Loucy (cell line): Measurements from ENCODE around the gene VAV2.

Experiments used
- H2AFZ ChIP-seq: fragments of 200-600 bp; sonication (generic); 2 replicates; pipeline ENCODE4 v1.6.0; 2016; ENCODE audit warnings: antibody characterized with exemption, mild to moderate bottlenecking, low read length, moderate library complexity
- H3F3A ChIP-seq: fragments of 200-600 bp; 2 replicates; pipeline ENCODE4 v1.6.0; 2016; ENCODE audit warnings: antibody characterized with exemption, low read depth, mild to moderate bottlenecking
- H3K27me3 ChIP-seq: fragments of 200-600 bp; sonication (generic); 2 replicates; pipeline ENCODE4 v1.6.1; 2014; ENCODE audit warnings: low read length, mild to moderate bottlenecking; ENCODE audit not compliant: insufficient read depth, poor library complexity, severe bottlenecking
- H3K36me3 ChIP-seq: fragments of 200-600 bp; sonication (generic); 2 replicates; pipeline ENCODE4 v1.6.1; 2016; ENCODE audit warnings: low read length; ENCODE audit not compliant: insufficient read depth
- H3K4me1 ChIP-seq: fragments of 200-600 bp; sonication (generic); 2 replicates; pipeline ENCODE4 v1.5.1; 2014; ENCODE audit warnings: low read length, mild to moderate bottlenecking; ENCODE audit not compliant: insufficient read depth, poor library complexity, severe bottlenecking
- H3K4me2 ChIP-seq: fragments of 200-600 bp; sonication (generic); 2 replicates; pipeline ENCODE4 v1.6.0; 2014; ENCODE audit warnings: antibody characterized with exemption, low read length, low read depth, mild to moderate bottlenecking; ENCODE audit not compliant: poor library complexity, severe bottlenecking
- H3K4me3 ChIP-seq: fragments of 200-600 bp; sonication (generic); 2 replicates; pipeline ENCODE4 v1.5.1; 2014; ENCODE audit warnings: low read length, mild to moderate bottlenecking, mixed read lengths; ENCODE audit not compliant: poor library complexity, severe bottlenecking
- H3K79me2 ChIP-seq: fragments of 200-600 bp; sonication (generic); 2 replicates; pipeline ENCODE4 v1.6.1; 2014; ENCODE audit warnings: low read length; ENCODE audit not compliant: insufficient read depth
- H3K9ac ChIP-seq: fragments of 200-600 bp; sonication (generic); 2 replicates; pipeline ENCODE4 v1.6.0; 2014; ENCODE audit warnings: mild to moderate bottlenecking, low read depth, low read length, moderate library complexity; ENCODE audit not compliant: poor library complexity, severe bottlenecking
- H3K9me2 ChIP-seq: fragments of 200-600 bp; sonication (generic); replicated peaks from 2 replicates; pipeline ENCODE4 v1.6.1; 2016; ENCODE audit warnings: low read depth, low read length, mixed read lengths
- H3K9me3 ChIP-seq: fragments of 200-600 bp; sonication (generic); 2 replicates; pipeline ENCODE4 v1.6.1; 2014; ENCODE audit warnings: mild to moderate bottlenecking, antibody characterized with exemption, low read length, low read depth; ENCODE audit not compliant: insufficient read depth
- H4K20me1 ChIP-seq: fragments of 200-600 bp; sonication (generic); 2 replicates; pipeline ENCODE4 v1.6.0; 2014; ENCODE audit warnings: antibody characterized with exemption, low read length, mild to moderate bottlenecking; ENCODE audit not compliant: insufficient read depth, poor library complexity, severe bottlenecking
- CTCF ChIP-seq: fragments of 200-600 bp; sonication (generic); conservative IDR thresholded peaks from 2 replicates; pipeline ENCODE4 v1.5.1; 2014; ENCODE audit warnings: mild to moderate bottlenecking, antibody characterized with exemption, low read length
- EZH2phosphoT487 ChIP-seq: fragments of 200-600 bp; IDR thresholded peaks from 2 replicates; pipeline ENCODE4 v1.6.1; 2018; ENCODE audit warnings: antibody characterized with exemption, mild to moderate bottlenecking, moderate library complexity, borderline replicate concordance

Gene VAV2

GRCh38 chr9:133960568-133961129 is 31.5 kb downstream of the VAV2 start:
- peaks cover 7% of the 10 kb centered on the region for H3K4me1 ChIP-seq

GRCh38 chr9:133959966-133960567 is 32.1 kb downstream of the VAV2 start:
- H3K4me1 ChIP-seq, result peaks cover 8% of the 10 kb centered on the region
- TF ChIP-seq CTCF (no peak), EZH2phosphoT487 (no peak)
- peaks cover 5% of the 10 kb centered on the region for H3K9me3 ChIP-seq
- peaks cover 2% of the 10 kb centered on the region for H4K20me1 ChIP-seq
- no peaks in the 10 kb centered on the region for H3K9me2 ChIP-seq
- H3K9ac ChIP-seq, result no peak overlapping the region
- H3K4me2 ChIP-seq, result no peak overlapping the region
- H3K36me3 ChIP-seq, result no peaks in the 10 kb centered on the region
- no peaks in the 10 kb centered on the region for H3K27me3 ChIP-seq
- no peak overlapping the region for H3K4me3 ChIP-seq
- H3K79me2 ChIP-seq, result peaks cover 35% of the 10 kb centered on the region
- no peak overlapping the region for H2AFZ ChIP-seq
- H3F3A ChIP-seq, result no peaks in the 10 kb centered on the region

More at GRCh38 chr9:133960568-133961129, 31.5 kb downstream of the VAV2 start:
- Histone ChIP-seq H3K79me2 (peaks cover 41% of the 10 kb centered on the region), H3F3A (no peaks in the 10 kb centered on the region), H3K9ac (no peak overlapping the region), H2AFZ (no peak overlapping the region), H3K27me3 (no peaks in the 10 kb centered on the region), H3K4me3 (no peak overlapping the region), H3K4me2 (no peak overlapping the region), H3K9me2 (no peaks in the 10 kb centered on the region), H4K20me1 (peaks cover 2% of the 10 kb centered on the region), H3K9me3 (peaks cover 5% of the 10 kb centered on the region), H3K36me3 (no peaks in the 10 kb centered on the region)
- TF ChIP-seq CTCF, result no peak

GRCh38 chr9:133959171-133959570 is 33.0 kb downstream of the VAV2 start:
- no peak overlapping the region for H3K9ac ChIP-seq
- H3K4me2 ChIP-seq, result no peak overlapping the region
- H3K27me3 ChIP-seq, result no peaks in the 10 kb centered on the region
- no peak overlapping the region for H2AFZ ChIP-seq
- no peak for TF ChIP-seq EZH2phosphoT487
- no peak for TF ChIP-seq CTCF
- H3K79me2 ChIP-seq, result peaks cover 30% of the 10 kb centered on the region
- no peak overlapping the region for H3K4me3 ChIP-seq
- H3K4me1 ChIP-seq, result peaks cover 12% of the 10 kb centered on the region
- no peaks in the 10 kb centered on the region for H3K9me2 ChIP-seq
- no peaks in the 10 kb centered on the region for H3K36me3 ChIP-seq
- no peaks in the 10 kb centered on the region for H3K9me3 ChIP-seq
- H4K20me1 ChIP-seq, result peaks cover 2% of the 10 kb centered on the region
- no peaks in the 10 kb centered on the region for H3F3A ChIP-seq
